ENCODE results near the gene KRTAP10-10. TPM values are rescaled to one million over a fixed set of nuclear protein-coding genes. Genes with fewer than 3 reads are reported as not detected.

Gene KRTAP10-10
- total and polyA plus RNA-seq, 9 of the 15 experiments (the other 6 are each of a cell fraction or from before 2014, with no cell fraction given) = not detected

GRCh38 chr21:44671911-44672310, 34.8 kb downstream of the KRTAP10-10 start (continued):
- TF ChIP-seq CBX3 (IDR thresholded peaks at IDR 0.05; ENCODE audit: borderline replicate concordance in 1 of 2, low read length in 2 of 2) = 0 out of 3 replicates have a peak, but pooled peaks of 1 of the 2 experiments have one; percentile 32
- TF ChIP-seq, protein P1, sequence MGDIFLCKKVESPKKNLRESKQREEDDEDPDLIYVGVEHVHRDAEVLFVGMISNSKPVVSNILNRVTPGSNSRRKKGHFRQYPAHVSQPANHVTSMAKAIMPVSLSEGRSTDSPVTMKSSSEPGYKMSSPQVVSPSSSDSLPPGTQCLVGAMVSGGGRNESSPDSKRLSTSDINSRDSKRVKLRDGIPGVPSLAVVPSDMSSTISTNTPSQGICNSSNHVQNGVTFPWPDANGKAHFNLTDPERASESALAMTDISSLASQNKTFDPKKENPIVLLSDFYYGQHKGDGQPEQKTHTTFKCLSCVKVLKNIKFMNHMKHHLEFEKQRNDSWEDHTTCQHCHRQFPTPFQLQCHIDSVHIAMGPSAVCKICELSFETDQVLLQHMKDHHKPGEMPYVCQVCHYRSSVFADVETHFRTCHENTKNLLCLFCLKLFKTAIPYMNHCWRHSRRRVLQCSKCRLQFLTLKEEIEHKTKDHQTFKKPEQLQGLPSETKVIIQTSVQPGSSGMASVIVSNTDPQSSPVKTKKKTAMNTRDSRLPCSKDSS (IDR thresholded peaks at IDR 0.05; ENCODE audit: low read depth, partially characterized antibody) = peak; percentile 63
- peak; percentile 95; the same call in 1 of the 2 replicates for TF ChIP-seq ZNF583 (CRISPR knock-in tag; IDR thresholded peaks at IDR 0.05)
- no peak for TF ChIP-seq CC2D1A (IDR thresholded peaks at IDR 0.05)
- TF ChIP-seq MTA1 (IDR thresholded peaks at IDR 0.05; ENCODE audit: borderline replicate concordance) = no peak
- TF ChIP-seq RBM25 (IDR thresholded peaks at IDR 0.05; ENCODE audit: low read depth, low read length, severe bottlenecking) = no peak
- TF ChIP-seq CBFB (CRISPR knock-in tag; IDR thresholded peaks at IDR 0.05) = no peak
- no peak for TF ChIP-seq THRAP3 (IDR thresholded peaks at IDR 0.05; ENCODE audit: borderline replicate concordance)
- TF ChIP-seq TRIM24 (IDR thresholded peaks at IDR 0.05) = 0 out of 4 replicates have a peak, but pooled peaks of 1 of the 2 experiments have one; percentile 23
- no peak for TF ChIP-seq IRF2 (CRISPR knock-in tag; IDR thresholded peaks at IDR 0.05)
- no peak for TF ChIP-seq YY1 (IDR thresholded peaks at IDR 0.05; ENCODE audit: borderline replicate concordance in 1 of 3, control insufficient read depth in 1 of 3, extremely low read depth in 1 of 3, insufficient read depth in 3 of 3, insufficient read length in 1 of 3, insufficient replicate concordance in 2 of 3, low read depth in 1 of 3, low read length in 2 of 3)
- TF ChIP-seq ZNF551 (CRISPR knock-in tag; IDR thresholded peaks at IDR 0.05) = no peak
- TF ChIP-seq TFE3 (CRISPR knock-in tag; IDR thresholded peaks at IDR 0.05) = no peak

Measured in K562 (cell line).